GM18498 (cell line): Measurements from ENCODE around the gene NCAPG2.
"Not testable (repeated sequence)": the region's sequence is repeated elsewhere in the genome, so short reads cannot be mapped to it uniquely, and the experiment has no call there.

Source experiments
- ATAC-seq: cut with Tn5 transposase; IDR thresholded peaks from one replicate; pipeline ENCODE4 v1.9.1; 2021; ENCODE audit warnings: mild to moderate bottlenecking, moderate library complexity; ENCODE audit not compliant: unreplicated experiment

Gene NCAPG2

DNA sequence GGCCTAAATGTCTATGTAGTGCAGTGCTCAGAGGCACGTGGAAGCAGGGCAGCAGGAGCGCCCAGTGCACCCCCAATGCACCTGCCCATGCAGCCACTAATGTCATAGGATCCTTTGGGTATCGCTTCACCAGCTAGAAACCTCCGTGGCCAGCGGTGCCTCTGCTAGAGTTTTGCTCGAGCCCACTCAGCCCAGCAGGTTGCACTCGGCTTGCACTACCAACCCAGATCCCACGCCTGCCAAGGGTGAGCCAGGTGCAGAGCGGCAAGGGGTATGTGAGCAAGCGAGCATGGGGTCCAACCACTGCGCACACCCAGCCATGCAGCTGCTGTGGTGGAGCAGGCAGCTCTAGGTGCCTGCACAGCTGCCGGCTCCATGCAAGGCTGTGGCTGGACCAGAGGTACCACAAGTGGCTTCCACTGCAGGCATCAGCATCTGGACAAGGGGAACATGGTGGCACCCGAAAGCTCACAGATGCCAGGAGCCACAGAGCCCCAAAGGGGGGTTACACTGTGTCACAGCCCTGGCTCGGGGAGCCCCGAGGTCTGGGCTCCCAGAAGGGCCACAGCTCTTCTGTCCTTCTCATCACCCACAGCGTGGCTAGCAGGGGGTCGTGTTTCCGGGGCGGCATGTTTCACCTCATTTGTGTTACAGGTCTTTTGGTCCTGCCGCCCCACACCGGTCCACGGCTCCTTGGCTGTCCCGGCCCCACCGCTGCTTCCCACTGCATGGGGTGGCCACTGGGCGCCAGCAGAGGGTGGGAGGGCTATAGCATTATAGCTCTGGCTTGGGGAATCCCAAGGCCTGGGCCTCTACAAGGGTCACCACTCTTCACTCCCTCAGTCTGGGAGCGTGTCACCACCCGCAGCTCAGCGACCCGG is 2.3 kb upstream of the NCAPG2 start:
- no peak for ATAC-seq

DNA sequence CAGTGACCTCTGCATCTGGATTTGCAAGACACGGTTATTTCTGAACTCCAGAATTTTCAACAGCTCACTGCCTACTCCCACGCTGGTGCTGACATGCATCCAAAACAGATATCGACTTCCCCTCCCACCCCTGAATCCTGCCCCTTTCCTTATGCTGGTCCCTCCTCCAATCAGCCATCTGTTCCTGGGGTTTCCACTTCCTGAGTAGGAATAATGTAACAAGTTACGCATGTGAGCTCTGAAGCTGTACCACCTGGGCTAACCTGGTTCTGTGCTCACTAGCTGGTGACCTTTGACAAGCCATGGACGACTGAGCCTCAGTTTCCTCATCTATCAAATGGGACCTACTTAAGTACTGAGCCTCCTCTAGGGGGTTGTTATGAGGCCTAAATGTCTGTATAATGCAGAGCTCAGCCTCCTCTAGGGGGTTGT is 1.7 kb upstream of the NCAPG2 start:
- ATAC-seq: no peak

DNA sequence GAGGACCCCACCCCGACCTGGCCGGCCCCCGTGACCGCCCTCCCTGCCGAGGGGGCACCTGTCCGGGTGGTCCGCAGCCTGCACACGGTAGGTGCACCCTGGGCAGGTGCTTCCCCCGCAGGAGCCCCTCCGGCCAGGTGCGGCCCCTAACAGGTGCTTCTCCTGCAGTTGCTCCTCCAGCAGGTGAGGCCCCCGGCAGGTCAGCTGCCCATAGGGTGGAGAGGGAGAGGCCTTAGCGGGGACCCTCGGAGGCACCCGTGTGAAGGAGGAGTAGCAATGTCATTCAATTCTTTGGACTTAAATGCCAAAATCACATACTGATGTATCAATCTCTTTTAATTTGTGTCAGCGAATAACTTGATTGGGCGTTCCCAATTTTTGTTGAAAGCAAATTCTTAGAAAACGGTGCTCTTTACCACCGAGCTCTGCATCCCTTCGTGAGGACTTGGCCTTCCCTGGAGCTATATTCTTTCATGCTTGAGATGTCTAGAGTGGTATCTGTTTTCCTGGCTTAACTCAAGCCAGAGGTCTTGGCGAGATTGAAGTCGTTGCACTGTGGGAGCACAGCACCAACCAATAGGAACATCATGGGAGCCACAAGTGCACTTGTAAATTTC is 738 bp upstream of the NCAPG2 start:
- ATAC-seq: no peak

DNA sequence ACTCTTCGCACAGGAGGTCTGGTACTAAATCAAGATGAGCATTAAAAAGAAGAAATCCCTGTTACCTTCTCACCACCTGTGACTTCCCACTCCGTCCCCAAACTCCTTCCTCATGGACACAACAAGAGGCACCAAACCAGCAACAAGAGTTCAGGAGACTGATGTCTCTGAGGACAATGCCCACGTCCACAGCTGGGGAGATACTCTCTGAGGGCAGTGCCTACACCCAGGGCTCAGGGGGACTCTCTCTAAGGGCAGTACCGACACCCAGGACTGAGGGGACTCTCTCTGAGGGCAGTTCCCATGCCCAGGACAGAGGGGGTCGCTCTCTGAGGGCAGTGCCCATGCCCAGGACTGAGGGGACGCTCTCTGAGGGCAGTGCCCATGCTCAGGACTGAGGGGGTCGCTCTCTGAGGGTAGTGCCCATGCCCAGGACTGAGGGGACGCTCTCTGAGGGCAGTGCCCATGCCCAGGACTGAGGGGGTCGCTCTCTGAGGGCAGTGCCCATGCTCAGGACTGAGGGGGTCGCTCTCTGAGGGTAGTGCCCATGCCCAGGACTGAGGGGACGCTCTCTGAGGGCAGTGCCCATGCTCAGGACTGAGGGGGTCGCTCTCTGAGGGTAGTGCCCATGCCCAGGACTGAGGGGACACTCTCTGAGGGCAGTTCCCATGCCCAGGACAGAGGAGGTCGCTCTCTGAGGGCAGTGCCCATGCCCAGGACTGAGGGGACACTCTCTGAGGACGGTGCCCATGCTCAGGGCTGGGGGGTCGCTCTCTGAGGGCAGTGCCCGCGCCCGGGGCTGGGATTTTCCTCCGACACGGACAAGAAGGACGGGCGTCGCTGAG is 703 bp downstream of the NCAPG2 start:
- not testable (repeated sequence) for ATAC-seq

DNA sequence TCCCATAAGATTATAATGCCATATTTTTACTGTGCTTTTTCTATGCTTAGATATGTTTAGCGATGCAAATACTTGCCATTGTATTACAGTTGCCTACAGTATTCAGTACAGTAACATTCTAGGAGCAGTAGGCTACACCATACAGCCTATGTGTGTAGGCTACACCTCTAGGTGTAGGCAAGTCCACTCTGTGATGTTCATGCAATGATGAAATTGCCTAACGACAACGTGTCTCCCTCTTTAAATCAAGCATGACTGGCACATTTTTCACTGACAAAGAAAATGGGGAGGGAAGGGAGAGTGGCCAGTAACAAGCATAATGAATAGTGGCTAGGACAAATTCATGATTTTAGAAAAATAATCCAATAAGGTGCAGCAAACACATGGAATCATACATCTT is 1.7 kb downstream of the NCAPG2 start:
- ATAC-seq: no peak

DNA sequence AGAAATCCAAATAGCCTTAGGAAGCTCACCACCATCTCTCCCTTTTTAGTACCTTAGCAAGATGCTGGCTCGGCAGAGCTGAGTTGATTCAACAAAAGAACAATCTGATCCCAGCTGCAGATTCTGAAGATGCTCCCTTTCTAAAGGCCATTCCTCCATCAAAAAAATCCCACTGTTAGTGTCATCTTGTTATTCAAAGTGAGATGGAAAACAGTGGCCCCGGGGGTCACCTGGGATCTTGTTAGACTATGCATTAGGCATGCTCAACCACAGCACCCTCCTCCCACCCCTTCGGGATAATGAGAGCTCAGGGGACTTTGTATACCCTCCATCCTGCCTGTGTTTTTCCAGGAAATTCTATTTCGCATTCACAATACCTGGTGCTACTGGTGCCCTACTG is 2.4 kb downstream of the NCAPG2 start:
- ATAC-seq: no peak

DNA sequence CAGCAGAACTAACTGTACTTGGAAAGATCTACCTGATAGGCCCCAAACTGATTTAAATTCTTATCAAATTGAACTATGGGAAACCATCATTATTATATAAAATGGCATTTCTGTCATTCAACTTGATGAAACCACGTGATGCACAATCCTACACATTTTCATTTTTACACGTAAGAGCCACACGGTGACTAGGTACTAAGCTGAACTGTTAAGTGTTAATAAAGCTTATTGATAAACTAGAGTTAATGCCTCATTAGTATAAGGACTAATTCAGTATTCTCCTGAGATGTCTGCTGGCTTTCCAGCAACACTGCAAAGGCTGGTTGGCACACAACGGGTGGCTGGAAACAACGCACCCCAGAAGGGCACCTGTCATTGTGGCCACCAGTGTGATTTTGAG is 4.6 kb downstream of the NCAPG2 start:
- ATAC-seq: no peak

DNA sequence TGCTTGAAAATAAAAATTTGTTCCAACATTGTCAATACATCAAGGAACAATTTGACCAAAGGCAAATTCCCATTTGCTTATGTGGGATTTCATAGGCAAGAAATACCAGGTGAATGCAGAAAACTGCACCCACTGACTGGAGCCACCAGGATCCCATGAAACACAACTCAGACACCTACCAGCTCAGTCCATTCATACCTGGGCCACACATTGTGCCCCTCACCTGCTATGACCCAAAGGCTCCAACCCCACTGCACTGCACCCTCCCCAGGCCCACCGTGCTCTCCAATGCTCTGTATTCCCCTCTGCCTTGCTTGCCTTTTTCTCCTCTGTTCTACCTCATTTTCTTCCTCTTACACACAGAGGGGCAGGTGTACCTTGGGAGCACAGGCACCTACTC is 5.3 kb downstream of the NCAPG2 start:
- ATAC-seq: no peak

DNA sequence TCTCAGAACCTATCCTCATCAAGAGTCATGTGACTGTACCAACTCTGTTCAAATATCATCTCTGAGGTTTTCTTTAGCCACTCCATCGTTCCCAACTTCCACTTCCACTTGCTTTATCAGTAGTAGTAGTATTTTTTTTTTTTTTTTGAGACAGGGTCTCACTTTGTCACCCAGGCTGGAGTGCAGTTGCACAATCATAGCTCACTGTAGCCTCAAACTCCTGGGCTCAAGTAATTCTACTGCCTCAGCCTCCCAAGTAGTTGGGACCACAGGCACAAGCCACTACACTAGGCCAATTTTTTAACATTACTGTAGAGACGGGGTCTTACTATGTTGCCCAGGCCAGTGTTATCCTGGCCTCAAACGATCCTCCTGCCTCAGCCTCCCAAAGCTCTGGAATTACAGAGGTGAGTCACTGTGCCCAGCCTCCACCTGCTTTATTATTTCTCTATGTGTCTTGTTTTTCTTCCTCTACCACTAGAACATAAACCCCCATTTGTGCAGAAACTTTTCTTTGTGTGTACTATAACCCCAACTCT is 5.9 kb downstream of the NCAPG2 start:
- no peak for ATAC-seq

DNA sequence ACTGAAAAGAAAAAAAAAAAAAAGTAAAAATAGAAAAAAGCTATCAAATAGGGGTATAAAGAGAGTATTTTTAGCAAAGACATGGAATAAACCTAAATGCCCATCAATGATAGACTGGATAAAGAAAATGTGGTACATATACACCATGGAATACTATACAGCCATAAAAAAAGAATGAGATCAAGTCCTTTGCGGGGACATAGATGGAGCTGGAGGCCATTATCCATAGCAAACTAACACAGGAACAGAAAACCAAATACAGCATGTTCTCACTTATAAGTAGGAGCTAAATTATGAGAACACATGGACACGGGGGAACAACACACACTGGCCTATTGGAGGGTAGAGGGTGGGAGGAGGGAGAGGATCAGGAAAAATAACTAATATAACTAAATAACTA is 7.0 kb downstream of the NCAPG2 start:
- ATAC-seq: not testable (repeated sequence)

DNA sequence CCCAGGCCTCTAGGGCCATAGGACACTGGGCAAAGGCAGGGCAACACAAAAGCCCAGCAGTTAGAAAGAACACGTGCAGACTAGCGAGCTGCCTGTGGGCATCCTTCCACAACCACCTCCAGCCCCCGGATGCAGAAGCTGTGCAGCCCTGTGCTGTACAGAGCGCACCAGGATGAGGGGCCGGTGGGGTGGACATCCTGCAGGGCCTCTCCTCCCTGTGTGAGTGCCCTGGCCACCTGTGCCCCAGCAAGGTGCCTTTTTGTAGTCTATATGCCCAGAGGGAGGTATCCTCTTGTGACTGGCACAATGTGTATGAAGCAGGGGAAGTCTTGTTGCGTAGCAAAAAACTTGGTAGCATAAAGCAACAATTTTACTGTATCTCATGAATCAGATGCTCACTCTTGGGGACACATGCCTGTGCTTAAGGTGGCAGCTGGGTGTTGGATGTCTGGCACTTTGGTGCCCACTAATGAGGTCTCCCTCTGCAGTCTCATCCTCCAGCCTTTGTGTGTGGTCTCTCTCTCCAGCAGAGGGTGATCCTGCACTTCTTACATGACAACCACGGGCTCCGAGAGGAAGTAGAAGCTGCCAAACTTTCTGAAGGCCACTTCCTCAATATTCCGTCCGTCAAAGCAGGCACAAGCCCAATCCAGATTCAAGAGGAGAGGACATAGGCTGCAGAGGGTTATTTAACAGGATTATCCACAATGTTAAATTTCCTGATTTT is 8.7 kb downstream of the NCAPG2 start:
- ATAC-seq: peak; percentile 93

DNA sequence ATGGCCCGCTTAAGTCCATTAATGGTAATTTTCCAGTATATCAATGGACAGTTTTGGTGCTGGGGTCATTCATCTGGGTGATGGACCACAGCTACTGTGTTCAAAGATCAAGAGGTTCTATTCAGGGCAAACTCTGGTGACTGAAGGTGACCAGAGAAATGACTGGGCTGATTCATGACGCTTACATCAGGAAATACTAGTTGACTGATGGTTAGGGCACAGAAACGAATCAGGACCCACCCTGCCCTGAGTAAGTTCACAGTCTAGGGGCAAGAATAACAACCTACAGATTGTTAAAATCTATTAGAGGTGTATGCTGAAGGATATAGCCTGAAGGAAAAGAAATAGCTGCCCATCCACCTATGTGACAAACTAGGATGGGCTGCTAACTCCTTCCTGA is 9.5 kb downstream of the NCAPG2 start:
- no peak for ATAC-seq

DNA sequence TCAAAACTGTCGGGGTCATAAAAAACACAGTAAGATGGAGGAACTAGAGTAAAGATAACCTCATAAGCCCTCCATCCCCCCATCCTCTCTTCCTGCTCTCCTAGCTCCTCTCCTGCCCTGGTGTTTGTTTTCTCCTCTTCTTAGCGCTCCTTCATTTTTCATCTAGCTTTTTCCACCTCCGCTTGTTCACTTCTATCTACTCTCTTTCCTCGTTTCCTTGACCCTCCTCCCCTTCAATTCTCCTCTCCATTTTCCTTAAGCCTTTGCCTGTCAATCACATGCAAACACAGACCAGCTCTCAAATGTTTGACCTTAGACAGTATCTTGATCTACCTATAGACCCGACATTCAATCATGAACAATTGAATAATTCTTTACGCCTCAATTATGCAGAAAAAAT is 10.0 kb downstream of the NCAPG2 start:
- ATAC-seq: no peak

DNA sequence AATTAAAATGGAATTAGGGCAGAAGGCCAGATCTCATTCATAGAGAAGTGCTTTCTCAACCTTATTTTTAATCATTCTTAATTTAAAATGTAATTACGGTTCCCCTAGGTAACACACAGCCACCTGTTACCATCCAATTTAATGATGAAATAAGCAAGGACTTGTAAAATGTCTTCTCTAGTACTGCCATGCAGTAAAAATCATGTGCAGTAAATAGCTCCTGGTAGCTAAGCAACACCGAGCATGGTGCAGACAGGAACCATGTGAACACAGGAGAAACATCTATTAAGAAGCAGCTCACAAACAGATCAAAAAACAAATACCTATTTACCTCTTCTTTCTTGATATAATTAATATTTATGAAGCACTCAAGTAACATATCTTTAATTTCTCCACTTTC is 15.1 kb downstream of the NCAPG2 start:
- ATAC-seq: no peak

DNA sequence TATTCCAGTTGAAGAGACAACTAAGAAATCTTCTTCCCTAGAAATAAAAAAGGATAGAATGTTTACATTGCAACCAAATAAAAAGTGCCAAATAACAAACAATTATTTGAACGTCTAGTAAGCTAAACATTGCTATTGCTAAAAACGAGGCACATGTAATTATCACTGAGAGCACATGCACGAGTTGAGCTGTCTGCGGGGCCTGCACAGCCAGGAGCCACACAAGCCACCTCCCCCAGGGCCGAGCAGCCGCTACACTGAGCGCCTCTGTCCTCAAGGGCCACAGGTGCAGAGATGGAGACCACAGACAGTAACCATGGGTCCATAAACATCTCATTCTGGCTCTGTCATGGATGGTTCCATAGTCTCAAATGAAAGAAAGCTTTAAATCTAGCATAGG is 17.2 kb downstream of the NCAPG2 start:
- no peak for ATAC-seq

DNA sequence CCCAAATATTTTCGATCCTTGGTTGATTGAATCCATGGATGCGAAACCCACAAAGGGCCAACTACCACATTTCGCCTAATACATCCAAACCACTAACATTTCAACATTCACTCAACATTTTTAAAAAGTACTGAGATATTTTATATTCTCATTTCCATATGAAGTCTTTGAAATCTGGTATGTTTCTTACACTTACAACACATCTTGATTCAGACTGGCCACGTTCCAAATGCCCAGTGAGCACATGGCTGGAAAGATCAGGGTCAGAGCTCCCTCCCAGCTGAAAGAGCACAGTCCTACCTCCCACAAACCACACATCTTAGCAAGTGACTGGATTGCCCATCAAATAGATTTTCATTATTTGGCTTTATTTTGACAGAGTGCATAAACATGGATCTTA is 18.9 kb downstream of the NCAPG2 start:
- ATAC-seq: no peak

DNA sequence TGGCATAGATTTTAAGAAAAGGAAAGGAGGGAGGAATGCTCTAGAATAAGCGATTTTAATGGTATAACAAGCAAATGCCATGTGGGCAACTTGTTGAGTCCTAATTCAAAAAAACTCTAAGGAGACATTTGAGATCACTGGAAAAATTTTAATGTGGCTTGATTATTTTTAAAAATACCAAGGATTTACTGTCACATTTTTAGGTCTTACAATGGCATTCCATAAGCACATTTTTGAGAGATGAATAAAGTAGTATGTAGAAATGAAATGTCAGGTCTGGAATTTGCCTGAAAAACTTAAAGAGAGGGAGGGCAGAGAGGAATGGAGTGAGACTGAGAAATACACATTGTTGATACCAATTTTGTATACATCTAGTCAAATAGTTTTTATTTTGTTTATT is 20.3 kb downstream of the NCAPG2 start:
- ATAC-seq: no peak

DNA sequence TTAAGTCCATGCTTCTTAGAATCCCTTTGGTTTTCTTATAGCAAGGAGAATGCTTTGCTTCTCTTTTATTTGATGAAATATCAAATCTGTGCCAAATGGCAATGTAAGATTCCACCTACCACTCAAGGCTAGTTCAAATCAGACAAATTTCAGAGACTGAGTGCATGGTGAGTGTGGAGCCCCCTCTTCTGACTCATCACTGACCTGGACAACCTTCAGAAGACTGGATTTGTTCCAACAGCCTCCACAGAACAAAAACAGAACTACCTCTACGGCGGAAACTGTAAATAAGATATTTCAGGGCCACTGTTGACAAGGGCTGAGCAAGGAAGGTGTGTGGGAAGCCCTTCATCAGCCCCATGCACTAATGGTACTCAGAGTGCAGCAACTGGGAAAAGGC is 21.1 kb downstream of the NCAPG2 start:
- ATAC-seq: no peak

DNA sequence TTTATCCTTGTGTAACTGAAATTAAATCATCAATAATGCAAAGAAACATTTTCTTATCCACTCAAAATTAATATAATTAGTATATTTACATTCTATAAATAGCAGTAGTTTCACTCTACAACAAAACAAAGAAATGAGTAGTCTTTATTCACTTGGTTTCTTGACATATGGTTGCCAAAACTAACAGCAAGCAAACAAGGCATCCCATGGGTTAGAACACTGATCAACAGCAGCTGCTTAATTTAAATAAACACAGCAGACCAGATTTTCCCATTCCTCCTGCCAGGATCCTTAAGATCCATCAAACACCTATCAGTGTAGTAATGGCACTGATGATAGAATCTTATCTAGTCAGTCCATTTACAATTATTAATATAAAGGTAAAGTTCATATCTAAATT is 22.1 kb downstream of the NCAPG2 start:
- no peak for ATAC-seq

DNA sequence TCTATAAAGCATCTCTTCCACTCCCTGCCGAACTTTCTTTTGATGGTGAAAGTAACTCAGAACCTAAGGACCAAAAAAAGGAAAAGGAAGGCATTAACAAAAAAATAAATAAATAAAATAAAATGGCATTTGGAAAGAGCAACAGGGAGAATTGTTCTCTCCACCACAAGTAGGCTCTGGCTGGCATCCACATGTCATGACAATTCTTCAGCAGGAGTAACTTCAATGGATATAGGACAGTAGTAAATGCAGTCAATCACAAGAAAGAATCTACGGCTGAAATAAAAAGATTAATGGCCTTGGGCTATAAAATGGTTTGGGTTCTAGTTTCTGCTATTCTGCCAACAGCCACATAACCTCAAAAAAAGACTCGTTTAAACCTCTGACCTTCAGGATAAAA is 23.9 kb downstream of the NCAPG2 start:
- ATAC-seq: no peak

DNA sequence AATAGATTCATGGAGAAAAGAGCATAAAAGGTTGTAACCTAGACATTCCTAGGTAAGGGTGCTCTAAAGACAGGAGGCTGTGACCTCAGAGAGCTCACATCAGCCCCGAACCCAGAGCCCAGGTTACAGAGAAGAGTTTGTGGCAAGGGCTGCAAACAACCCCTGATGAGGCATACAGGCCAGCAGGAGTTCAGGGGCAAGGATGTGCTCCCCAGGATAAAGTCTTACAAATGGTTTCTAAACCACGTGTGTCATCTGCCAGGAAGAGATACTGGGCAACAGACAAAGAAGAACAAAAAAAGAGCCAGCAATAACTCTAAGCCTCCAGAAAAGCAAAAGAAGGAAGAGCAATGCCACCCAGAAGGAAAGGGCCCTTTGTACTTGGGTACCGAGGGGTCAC is 27.7 kb downstream of the NCAPG2 start:
- ATAC-seq: no peak
